22Rv1 (cell line): ENCODE results near the gene SMOC2.
"Not testable (repeated sequence)": the region's sequence is repeated elsewhere in the genome, so short reads cannot be mapped to it uniquely, and the experiment has no call there.

ENCODE experiments used
- H3K27ac ChIP-seq: fragments of 450-650 bp; 2 replicates; pipeline ENCODE4 v1.5.1; 2017
- ZFX ChIP-seq: fragments of 450-650 bp; IDR thresholded peaks from 2 replicates; pipeline ENCODE4 v1.6.1; 2017; ENCODE audit warnings: antibody characterized with exemption, borderline replicate concordance
- TF ChIP-seq, protein P1 (sequence below): fragments of 450-650 bp; IDR thresholded peaks from 2 replicates; pipeline ENCODE4 v1.5.1; 2017; ENCODE audit warnings: mild to moderate bottlenecking

SMOC2 gene

DNA sequence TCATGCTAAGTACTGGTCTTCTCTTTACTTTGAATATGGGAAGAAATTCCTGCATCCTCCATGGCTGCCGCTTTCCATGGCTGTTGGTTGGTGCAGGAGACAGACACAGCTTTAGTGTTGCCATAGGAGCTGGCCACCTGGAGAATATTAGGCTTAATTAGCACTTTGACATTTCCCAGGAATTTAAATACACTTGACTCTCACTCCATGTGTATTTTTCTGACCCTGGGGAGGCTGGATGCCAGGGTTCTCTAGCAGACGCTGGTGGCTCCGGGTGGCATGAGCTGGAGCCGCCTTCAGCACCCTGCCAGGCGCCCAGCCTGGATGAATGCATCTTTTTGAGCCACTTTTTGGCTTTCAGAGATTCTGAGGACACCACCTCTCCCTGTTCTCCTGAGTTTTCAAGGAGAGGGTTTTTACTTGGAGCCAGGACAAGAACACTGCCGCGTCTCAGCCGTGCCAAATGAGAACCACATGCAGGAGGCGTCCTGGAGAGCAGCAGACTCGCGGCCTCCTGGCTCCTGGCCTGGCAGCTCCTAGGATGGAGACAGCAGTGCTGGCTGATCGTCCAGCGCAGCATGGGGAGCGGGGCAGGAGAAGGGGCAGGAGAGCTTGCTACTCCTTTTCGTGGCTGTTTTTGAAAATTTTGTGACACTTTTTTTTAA lies 258.8 kb downstream of the SMOC2 start:
- TF ChIP-seq, protein P1, sequence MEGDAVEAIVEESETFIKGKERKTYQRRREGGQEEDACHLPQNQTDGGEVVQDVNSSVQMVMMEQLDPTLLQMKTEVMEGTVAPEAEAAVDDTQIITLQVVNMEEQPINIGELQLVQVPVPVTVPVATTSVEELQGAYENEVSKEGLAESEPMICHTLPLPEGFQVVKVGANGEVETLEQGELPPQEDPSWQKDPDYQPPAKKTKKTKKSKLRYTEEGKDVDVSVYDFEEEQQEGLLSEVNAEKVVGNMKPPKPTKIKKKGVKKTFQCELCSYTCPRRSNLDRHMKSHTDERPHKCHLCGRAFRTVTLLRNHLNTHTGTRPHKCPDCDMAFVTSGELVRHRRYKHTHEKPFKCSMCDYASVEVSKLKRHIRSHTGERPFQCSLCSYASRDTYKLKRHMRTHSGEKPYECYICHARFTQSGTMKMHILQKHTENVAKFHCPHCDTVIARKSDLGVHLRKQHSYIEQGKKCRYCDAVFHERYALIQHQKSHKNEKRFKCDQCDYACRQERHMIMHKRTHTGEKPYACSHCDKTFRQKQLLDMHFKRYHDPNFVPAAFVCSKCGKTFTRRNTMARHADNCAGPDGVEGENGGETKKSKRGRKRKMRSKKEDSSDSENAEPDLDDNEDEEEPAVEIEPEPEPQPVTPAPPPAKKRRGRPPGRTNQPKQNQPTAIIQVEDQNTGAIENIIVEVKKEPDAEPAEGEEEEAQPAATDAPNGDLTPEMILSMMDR, result no peak
- TF ChIP-seq ZFX, result no peak

DNA sequence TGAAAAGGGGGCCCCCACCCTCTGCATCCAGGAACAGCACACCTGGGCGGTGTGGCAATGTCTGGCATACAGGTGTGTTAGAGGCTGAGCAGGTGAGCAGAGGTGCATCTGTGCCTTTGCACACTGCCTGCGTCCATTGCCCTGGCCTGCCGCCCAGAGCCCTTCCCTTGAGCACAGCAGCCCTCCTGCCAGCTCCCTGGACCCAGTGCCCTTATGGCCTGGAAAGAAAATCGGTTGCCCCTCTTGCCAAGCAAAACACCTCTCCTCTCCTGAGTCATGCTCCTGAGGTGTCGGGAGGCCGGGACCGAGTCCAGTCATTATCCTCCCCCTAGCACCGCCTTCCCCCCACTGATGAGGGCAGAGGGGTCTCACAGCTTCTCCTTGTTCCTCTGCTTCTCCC lies 259.9 kb downstream of the SMOC2 start:
- TF ChIP-seq, protein P1, result no peak
- no peak for TF ChIP-seq ZFX

More for the DNA sequence above, 258.8 kb downstream of the SMOC2 start:
- no peak overlapping the region for H3K27ac ChIP-seq

DNA sequence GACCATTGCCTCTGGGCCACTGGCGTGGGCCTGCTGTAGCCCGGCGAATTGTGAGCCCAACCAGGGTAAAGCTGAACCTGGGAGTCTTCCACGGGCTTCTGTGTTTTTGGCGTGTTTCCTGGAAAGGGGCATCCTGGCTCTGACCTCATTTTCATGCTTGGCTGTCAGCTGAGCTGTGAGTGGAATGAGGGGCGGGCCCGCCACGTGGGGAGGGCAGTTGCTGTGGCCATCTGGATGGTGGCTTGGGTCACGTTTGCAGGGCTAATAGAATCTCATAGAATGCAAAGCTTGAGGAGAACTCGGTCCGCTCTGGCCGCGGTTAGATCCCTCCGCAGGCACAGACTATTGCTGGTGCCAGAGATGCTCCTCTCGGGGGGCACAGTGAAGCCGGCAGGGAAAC lies 263.0 kb downstream of the SMOC2 start:
- H3K27ac ChIP-seq, result no peak overlapping the region
- no peak for TF ChIP-seq ZFX
- TF ChIP-seq, protein P1, result no peak

More for the DNA sequence above, 259.9 kb downstream of the SMOC2 start:
- no peak overlapping the region for H3K27ac ChIP-seq

DNA sequence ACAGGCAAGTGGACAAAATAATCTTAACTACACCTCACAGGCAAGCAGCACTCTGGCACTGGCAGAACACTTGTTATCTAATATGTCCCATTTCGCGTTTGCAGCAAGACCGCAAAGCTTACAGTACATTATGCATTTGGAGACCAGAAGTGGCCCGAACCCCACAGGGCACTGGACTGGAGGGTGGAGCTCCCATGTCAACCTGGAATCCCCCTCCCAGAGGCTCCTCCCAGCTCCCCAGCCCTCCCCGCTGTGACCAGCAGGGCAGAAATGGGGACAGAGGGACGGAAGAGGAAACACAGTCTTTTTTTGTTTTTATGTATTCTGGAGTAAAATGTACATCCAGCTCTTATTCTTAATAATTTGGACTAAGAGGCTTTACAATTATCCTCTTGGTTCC lies 263.7 kb downstream of the SMOC2 start:
- no peak overlapping the region for H3K27ac ChIP-seq
- TF ChIP-seq ZFX, result no peak
- TF ChIP-seq, protein P1, result no peak

DNA sequence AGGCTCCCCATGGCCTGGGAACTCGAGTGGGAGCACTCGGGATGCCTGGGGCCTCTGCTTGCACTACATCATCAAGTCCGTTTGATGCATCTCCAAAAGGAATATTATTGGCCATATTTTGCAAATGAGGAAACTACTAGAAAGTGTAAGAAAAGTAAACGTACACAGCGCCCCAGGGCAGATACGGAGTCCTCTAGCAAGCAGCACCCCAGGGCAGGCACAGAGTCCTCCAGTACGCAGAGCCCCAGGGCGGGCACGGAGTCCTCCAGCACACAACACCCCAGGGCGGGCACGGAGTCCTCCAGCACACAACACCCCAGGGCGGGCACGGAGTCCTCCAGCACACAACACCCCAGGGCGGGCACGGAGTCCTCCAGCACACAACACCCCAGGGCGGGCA lies 264.3 kb downstream of the SMOC2 start:
- H3K27ac ChIP-seq, result not testable (repeated sequence)

DNA sequence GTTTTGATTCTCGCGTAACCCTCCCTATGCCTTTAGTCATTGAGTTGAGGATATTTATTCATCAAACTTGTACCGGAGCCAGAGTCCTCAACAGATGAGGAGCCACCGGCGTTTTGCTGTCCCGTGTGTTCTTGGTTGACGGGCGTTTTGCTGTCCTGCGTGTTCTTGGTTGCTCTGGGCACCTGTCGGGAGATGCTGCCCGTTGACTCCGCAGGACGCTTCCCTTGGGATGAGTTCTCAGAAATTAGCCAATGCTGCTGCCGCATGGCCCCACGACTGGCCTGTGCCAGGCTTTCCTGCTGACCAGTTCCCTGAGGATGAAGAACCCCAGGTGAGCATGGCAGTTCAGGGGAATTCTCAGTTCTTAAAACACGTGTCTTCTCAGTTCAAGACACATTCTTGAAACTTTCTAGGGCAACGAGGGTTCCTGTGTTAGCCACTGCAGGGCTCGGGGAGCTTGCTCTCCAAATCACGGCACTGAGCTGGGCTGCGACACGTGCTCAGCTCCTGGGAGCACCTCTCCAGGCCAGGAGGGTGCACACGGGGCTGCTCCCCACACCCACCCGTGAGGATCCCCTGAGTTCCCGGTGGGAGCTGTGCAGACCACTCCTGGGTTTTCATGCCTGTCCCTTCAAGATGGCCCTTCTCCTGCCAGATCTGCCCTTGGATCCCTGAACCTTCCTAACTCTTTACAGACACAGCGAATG lies 265.6 kb downstream of the SMOC2 start:
- no peak for TF ChIP-seq ZFX
- TF ChIP-seq, protein P1, result no peak
- no peak overlapping the region for H3K27ac ChIP-seq

DNA sequence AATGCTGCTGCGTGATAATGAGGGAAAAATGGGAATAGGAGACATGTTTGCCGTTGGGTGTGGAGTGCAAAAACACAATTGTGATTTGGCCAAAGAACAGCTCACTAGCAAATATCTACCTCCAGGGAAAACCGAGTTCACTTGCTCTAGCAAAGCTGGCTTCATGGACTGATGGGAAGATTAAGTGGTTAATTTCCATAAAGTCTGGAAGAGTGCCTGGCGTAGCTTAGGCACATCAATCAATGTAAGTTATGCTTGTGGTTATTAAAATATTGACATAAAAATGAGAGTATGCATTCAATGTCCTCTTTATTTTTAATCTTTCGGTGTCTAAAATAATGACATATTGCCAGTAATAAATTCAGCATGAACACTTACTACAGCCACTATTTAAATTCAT lies 267.5 kb downstream of the SMOC2 start:
- TF ChIP-seq, protein P1, result no peak
- TF ChIP-seq ZFX, result no peak
- H3K27ac ChIP-seq, result no peak overlapping the region

DNA sequence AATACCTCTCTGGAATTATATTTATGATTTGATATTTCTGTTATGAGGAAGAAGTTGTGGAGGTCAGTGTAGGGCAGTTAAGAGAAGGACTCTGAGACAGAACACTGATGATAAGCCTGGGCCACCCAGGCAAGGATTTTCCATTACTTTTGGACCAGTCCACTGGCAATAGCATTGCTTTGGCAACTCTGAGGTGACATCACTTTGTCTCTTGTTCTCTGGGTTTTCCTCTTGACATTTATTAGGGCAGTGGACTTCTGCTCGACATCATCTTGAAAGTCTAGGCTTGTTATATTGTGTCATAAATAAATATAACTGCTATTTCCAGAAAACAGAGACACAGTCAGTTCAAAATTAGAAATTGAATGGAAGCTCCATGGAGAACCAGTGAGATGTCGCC lies 268.0 kb downstream of the SMOC2 start:
- no peak overlapping the region for H3K27ac ChIP-seq
- TF ChIP-seq ZFX, result no peak
- TF ChIP-seq, protein P1, result no peak
